OCI-LY1 (cell line): ENCODE data around the gene KCNMA1.

Experiments
- H2AFZ ChIP-seq: fragments of 200-600 bp; sonication (generic), shearing (Covaris generic); 2 replicates; pipeline ENCODE4 v1.6.0; 2014; ENCODE audit warnings: antibody characterized with exemption, mild to moderate bottlenecking, low read length
- H3F3A ChIP-seq: fragments of 200-600 bp; sonication (generic), shearing (Covaris generic); 2 replicates; pipeline ENCODE4 v1.6.0; 2014; ENCODE audit warnings: mild to moderate bottlenecking, antibody characterized with exemption, low read length, moderate library complexity; ENCODE audit not compliant: insufficient read depth
- H3K27ac ChIP-seq: fragments of 200-600 bp; sonication (generic); 2 replicates; pipeline ENCODE4 v1.5.1; 2014; ENCODE audit warnings: low read length, mixed run types, mild to moderate bottlenecking, low read depth; ENCODE audit not compliant: poor library complexity, severe bottlenecking
- H3K27me3 ChIP-seq: fragments of 200-600 bp; sonication (generic); 2 replicates; pipeline ENCODE4 v1.6.0; 2014; ENCODE audit warnings: antibody characterized with exemption, mild to moderate bottlenecking, low read length, moderate library complexity; ENCODE audit not compliant: insufficient read depth
- H3K36me3 ChIP-seq: fragments of 200-600 bp; sonication (generic); 2 replicates; pipeline ENCODE4 v1.6.1; 2014; ENCODE audit warnings: mild to moderate bottlenecking, antibody characterized with exemption, low read length, moderate library complexity, mixed read lengths; ENCODE audit not compliant: insufficient read depth
- H3K4me1 ChIP-seq: fragments of 200-600 bp; sonication (generic); 2 replicates; pipeline ENCODE4 v1.5.1; 2014; ENCODE audit warnings: mild to moderate bottlenecking, low read length, moderate library complexity; ENCODE audit not compliant: insufficient read depth, severe bottlenecking
- H3K4me2 ChIP-seq: fragments of 200-600 bp; sonication (generic), shearing (Covaris generic); 2 replicates; pipeline ENCODE4 v1.6.1; 2014; ENCODE audit warnings: low read length
- H3K4me3 ChIP-seq: fragments of 200-600 bp; sonication (generic); 2 replicates; pipeline ENCODE4 v1.5.1; 2014; ENCODE audit warnings: low read length, low read depth, mild to moderate bottlenecking, mixed read lengths; ENCODE audit not compliant: poor library complexity, severe bottlenecking
- H3K79me2 ChIP-seq: fragments of 200-600 bp; shearing (Covaris generic); 2 replicates; pipeline ENCODE4 v1.6.1; 2016; ENCODE audit warnings: mixed run types, low read length, mixed read lengths; ENCODE audit not compliant: insufficient read depth
- H3K9ac ChIP-seq: fragments of 200-600 bp; sonication (generic), shearing (Covaris generic); 2 replicates; pipeline ENCODE4 v1.6.1; 2014; ENCODE audit warnings: mild to moderate bottlenecking, low read length, mixed read lengths
- H3K9me2 ChIP-seq: fragments of 200-600 bp; sonication (generic), shearing (Covaris generic); 2 replicates; pipeline ENCODE4 v1.6.1; 2014; ENCODE audit warnings: low read depth, mild to moderate bottlenecking, low read length, mixed read lengths
- H3K9me3 ChIP-seq: fragments of 200-600 bp; shearing (Covaris generic); 2 replicates; pipeline ENCODE4 v1.6.1; 2014; ENCODE audit warnings: low read length, mixed read lengths
- H4K20me1 ChIP-seq: fragments of 200-600 bp; sonication (generic), shearing (Covaris generic); 2 replicates; pipeline ENCODE4 v1.6.0; 2016; ENCODE audit warnings: mild to moderate bottlenecking, low read length; ENCODE audit not compliant: insufficient read depth
- CTCF ChIP-seq: fragments of 200-600 bp; sonication (generic), shearing (Covaris generic); IDR thresholded peaks from 2 replicates; pipeline ENCODE4 v1.5.1; 2017; ENCODE audit warnings: mild to moderate bottlenecking, antibody characterized with exemption, low read length, moderate library complexity, mixed read lengths
- EZH2 ChIP-seq: fragments of 200-600 bp; sonication (generic), shearing (Covaris generic); IDR thresholded peaks from 2 replicates; pipeline ENCODE4 v1.8.0; 2017; ENCODE audit warnings: borderline replicate concordance, mixed run types, mild to moderate bottlenecking, antibody characterized with exemption, low read length, moderate library complexity, mixed read lengths

KCNMA1 gene

DNA sequence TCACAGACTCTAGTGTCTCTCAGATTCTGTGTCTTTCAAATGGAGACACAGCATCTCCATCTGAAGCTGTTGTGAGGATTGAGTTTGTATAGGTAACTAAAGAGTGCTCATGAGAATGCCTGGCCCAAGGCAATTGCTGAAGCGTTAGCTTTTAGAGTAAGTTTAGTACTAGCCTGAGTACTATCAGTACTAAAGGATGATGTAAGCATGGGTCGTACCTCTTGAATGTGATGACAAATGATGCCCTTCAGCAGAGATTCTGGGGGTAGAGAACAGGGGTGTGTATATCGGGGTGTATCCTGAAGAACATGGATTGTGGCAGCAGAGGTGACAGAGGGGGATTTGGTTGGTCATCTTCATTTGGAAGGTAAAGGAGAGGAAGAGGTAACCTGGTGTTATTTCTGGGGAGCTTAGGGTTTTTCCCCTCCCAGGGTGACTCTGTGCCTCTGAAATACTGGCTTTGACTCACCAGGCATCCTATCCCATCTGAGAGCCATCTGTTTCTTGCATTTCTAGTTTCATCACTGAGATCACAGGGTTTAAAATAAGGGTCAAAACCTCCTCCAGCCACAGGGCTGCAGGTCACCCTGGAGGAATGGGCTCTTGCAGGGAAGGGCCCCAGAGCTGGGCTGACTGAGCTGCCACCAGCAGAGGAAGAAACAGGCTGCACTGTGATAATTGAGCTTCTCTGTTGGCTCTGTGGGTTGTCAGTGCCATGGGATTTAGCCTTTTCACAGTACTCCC is 756.0 kb downstream of the KCNMA1 start:
- Histone ChIP-seq H3K27me3 (0 out of 2 replicates have a peak, but pooled peaks cover 4% of the 10 kb centered on the region), H3K4me2 (no peak overlapping the region), H3K79me2 (no peaks in the 10 kb centered on the region), H3K27ac (no peak overlapping the region), H3K36me3 (no peaks in the 10 kb centered on the region), H3K9ac (no peak overlapping the region), H3K4me1 (no peaks in the 10 kb centered on the region), H3K4me3 (no peak overlapping the region), H2AFZ (no peak overlapping the region), H3K9me2 (no peaks in the 10 kb centered on the region), H3F3A (no peaks in the 10 kb centered on the region), H4K20me1 (no peaks in the 10 kb centered on the region), H3K9me3 (no peaks in the 10 kb centered on the region)
- TF ChIP-seq EZH2 (no peak), CTCF (no peak)

DNA sequence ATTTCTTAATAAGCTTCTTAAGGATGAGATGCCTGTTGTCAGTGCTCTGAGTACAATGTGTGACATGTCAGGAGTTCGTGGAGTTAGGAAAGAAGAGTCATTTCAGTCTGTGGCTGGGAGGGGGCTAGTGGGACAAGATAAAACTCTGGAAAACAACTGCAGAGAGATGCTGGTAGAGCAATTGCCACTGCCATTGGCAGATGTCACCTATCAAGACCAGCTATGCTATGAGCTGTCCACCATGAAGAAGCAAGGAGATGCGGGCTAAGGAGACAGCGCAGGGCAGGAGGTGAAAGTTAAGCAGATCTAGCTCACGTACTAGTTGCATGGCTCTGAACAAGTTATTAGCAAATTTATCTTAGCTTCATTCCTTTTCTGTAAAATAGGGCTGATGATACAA is 756.7 kb downstream of the KCNMA1 start:
- Histone ChIP-seq H3K27ac (no peak overlapping the region), H3K9ac (no peak overlapping the region), H3K9me3 (no peaks in the 10 kb centered on the region), H3K27me3 (0 out of 2 replicates have a peak, but pooled peaks cover 4% of the 10 kb centered on the region), H2AFZ (no peak overlapping the region), H3F3A (no peaks in the 10 kb centered on the region), H4K20me1 (no peaks in the 10 kb centered on the region), H3K4me2 (no peak overlapping the region), H3K4me1 (no peaks in the 10 kb centered on the region), H3K9me2 (no peaks in the 10 kb centered on the region), H3K4me3 (no peak overlapping the region), H3K79me2 (no peaks in the 10 kb centered on the region), H3K36me3 (no peaks in the 10 kb centered on the region)
- no peak for TF ChIP-seq EZH2

DNA sequence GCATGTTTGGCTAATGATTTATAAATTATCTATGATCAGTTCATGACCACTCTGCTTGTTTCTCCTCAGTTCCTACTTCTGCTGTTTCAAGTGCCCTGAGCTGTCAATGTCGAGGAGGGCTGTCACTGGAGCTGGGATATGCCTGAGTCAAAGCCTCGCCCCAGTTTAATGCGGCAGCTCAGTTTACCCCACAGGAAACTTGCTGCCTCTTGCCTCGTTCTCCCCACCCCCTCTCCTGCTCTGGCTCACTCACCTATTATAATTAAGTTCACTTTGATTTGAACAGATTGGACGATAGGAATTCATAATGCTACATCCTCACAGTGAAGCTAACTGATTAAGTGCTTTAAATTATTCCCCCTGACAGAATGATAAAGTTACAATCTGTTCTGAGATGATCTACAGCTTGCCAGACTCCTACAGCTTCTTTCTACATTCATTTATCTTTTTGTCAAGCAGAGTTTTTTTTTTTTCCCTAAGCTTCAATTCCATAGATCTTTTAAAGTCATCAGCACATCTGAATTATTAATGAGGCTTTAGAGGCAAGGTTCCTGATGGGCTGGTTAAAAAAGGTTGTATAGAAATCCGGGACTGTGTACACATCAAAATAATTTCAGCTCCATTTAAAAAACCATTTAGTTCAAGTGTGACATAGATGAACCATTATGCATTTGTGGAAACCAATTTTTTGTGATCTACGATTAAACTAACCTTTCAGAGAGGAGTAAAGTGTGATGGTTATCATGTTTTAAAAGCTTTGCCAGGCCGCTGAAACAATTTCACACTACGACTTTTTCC is 758.3 kb downstream of the KCNMA1 start:
- Histone ChIP-seq H3K27me3 (0 out of 2 replicates have a peak, but pooled peaks cover 4% of the 10 kb centered on the region), H3K27ac (no peak overlapping the region), H3K4me1 (no peaks in the 10 kb centered on the region), H3K9me3 (no peaks in the 10 kb centered on the region), H3F3A (no peaks in the 10 kb centered on the region), H2AFZ (no peak overlapping the region), H3K36me3 (no peaks in the 10 kb centered on the region), H3K9ac (no peak overlapping the region), H3K79me2 (no peaks in the 10 kb centered on the region), H4K20me1 (no peaks in the 10 kb centered on the region), H3K4me2 (no peak overlapping the region), H3K4me3 (no peak overlapping the region), H3K9me2 (no peaks in the 10 kb centered on the region)
- TF ChIP-seq CTCF (no peak), EZH2 (no peak)
